T-helper 1 cell treated with Interleukin-12 subunit alpha and Interleukin-12 subunit beta and Interleukin-4 antibody, amounts not matched to agents 30 μg/mL and 1 μg/mL, for 36 hours (primary cell): ENCODE results near the gene UCK1.
"Not testable (repeated sequence)": the region's sequence is repeated elsewhere in the genome, so short reads cannot be mapped to it uniquely, and the experiment has no call there.

Experiments used
- H3K27ac Mint-ChIP-seq: one replicate; pipeline ENCODE4 v1.8.0; 2021; ENCODE audit warnings: mild to moderate bottlenecking, mixed read lengths
- H3K27me3 Mint-ChIP-seq: one replicate; pipeline ENCODE4 v1.8.0; 2021; ENCODE audit warnings: low read depth, mixed read lengths
- H3K36me3 Mint-ChIP-seq: one replicate; pipeline ENCODE4 v1.8.0; 2021; ENCODE audit warnings: low read depth, mixed read lengths
- H3K4me1 Mint-ChIP-seq: one replicate; pipeline ENCODE4 v1.8.0; 2021; ENCODE audit warnings: low read depth, mixed read lengths
- H3K4me3 Mint-ChIP-seq: one replicate; pipeline ENCODE4 v1.8.0; 2021; ENCODE audit warnings: mild to moderate bottlenecking, moderate library complexity, mixed read lengths
- H3K9me3 Mint-ChIP-seq: one replicate; pipeline ENCODE4 v1.8.0; 2021; ENCODE audit warnings: mixed read lengths

UCK1 gene

DNA sequence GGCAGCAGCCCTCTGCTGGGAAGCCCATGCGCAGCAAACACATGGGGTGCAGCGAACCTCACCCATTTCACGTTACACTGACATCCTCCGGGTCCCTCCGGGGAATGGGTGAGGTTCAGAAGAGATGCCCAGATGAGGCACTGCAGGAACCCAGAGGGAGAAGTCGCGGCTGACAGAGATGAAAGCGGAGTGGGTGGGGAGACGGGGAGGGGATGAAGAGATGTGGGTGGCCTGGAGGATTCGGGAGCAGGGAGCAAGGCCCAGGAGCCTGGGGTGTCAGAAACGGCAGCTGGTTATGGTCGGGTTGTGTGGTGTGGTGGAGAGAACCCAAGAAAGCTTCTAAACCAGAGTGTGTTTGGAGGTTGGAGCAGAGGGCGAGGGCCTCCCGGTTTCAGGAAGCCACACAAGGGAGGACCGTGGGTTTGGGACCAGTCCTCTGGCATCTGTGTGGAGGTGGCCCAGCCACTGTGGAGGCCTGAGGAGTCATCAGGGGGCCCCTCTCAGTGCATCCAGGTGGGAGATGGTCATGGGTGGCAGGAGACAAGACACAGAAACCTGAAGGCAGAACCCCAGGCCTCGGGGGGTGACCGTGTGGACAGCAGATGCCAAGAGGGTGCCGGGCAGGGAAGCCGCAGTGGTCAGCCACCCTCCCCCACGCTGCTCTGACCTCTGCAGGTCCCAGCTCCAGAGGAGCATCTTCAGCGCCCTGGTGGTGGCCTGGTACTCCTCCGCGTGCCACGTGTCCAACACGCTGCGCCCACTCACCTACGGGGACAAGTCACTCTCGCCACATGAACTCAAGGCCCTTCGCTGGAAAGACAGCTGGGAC is 8.6 kb downstream of the UCK1 start:
- Mint-ChIP-seq H3K9me3 (no peaks in the 10 kb centered on the region), H3K4me3 (no peak overlapping the region), H3K36me3 (peaks cover 39% of the 10 kb centered on the region), H3K27ac (no peak overlapping the region), H3K27me3 (no peaks in the 10 kb centered on the region), H3K4me1 (no peaks in the 10 kb centered on the region)

GRCh38 chr9:131521822-131522221 is 9.2 kb downstream of the UCK1 start:
- H3K4me3 Mint-ChIP-seq, result no peak overlapping the region
- peaks cover 39% of the 10 kb centered on the region for H3K36me3 Mint-ChIP-seq
- H3K27me3 Mint-ChIP-seq, result no peaks in the 10 kb centered on the region
- no peaks in the 10 kb centered on the region for H3K9me3 Mint-ChIP-seq
- no peak overlapping the region for H3K27ac Mint-ChIP-seq
- H3K4me1 Mint-ChIP-seq, result no peaks in the 10 kb centered on the region

DNA sequence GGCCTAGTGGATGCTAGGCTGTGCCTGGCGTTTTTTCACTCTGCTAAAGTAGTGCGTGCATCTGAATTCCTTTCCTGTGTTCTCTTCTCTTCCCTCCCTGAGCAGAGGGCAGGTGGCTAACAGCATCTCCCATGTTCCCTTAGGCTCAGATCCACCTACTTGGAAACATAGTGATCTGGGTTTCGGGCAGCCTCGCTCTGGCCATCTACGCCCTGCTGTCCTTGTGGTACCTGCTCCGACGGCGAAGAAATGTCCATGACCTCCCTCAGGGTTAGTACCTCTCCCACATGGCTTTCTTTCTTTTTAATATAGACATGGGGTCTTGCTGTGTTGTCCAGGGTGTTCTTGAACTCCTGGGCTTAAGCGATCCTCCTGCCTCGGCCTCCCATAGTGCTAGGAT is 9.9 kb downstream of the UCK1 start:
- no peak overlapping the region for H3K4me3 Mint-ChIP-seq
- H3K4me1 Mint-ChIP-seq, result no peaks in the 10 kb centered on the region
- H3K9me3 Mint-ChIP-seq, result no peaks in the 10 kb centered on the region
- H3K27me3 Mint-ChIP-seq, result no peaks in the 10 kb centered on the region
- peaks cover 33% of the 10 kb centered on the region for H3K36me3 Mint-ChIP-seq
- H3K27ac Mint-ChIP-seq, result no peak overlapping the region

- Mint-ChIP-seq H3K4me3 (no peak overlapping the region), H3K27me3 (no peaks in the 10 kb centered on the region), H3K27ac (no peak overlapping the region), H3K36me3 (peaks cover 32% of the 10 kb centered on the region), H3K4me1 (no peaks in the 10 kb centered on the region), H3K9me3 (no peaks in the 10 kb centered on the region)
Observed at GRCh38 chr9:131520503-131520902, 10.6 kb downstream of the UCK1 start.

DNA sequence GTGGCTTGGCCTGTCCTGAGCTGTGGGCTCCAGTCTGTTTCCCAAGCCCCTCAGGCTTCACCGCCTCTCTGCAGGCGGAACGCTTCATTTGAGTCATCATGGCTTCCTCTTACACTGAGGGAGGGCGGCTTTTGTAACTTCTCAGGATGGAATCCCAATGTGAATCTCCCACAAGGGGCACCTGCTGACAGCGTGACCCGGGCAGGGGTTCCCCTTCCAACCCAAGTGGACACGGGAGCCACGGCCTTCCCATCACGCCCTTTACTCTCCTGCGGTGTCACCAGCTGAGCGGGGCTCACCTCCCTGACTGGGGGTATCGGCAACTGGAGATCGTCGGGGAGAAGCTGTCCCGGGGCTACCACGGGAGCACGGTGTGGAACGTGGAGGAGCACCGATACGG is 12.5 kb downstream of the UCK1 start:
- Mint-ChIP-seq H3K27me3 (no peaks in the 10 kb centered on the region), H3K9me3 (no peaks in the 10 kb centered on the region), H3K36me3 (peaks cover 37% of the 10 kb centered on the region), H3K4me3 (no peak overlapping the region), H3K27ac (no peak overlapping the region), H3K4me1 (no peaks in the 10 kb centered on the region)

- Mint-ChIP-seq H3K27ac (no peak overlapping the region), H3K9me3 (no peaks in the 10 kb centered on the region), H3K4me1 (no peaks in the 10 kb centered on the region), H3K36me3 (peaks cover 37% of the 10 kb centered on the region), H3K27me3 (no peaks in the 10 kb centered on the region), H3K4me3 (no peak overlapping the region)
Observed at GRCh38 chr9:131517761-131518190, 13.3 kb downstream of the UCK1 start.

- Mint-ChIP-seq H3K27me3 (no peaks in the 10 kb centered on the region), H3K4me1 (no peaks in the 10 kb centered on the region), H3K9me3 (no peaks in the 10 kb centered on the region), H3K27ac (no peak overlapping the region), H3K36me3 (peaks cover 38% of the 10 kb centered on the region), H3K4me3 (no peak overlapping the region)
Observed at GRCh38 chr9:131516930-131517329, 14.1 kb downstream of the UCK1 start.

- H3K9me3 Mint-ChIP-seq, result no peaks in the 10 kb centered on the region
- no peak overlapping the region for H3K4me3 Mint-ChIP-seq
- H3K4me1 Mint-ChIP-seq, result no peaks in the 10 kb centered on the region
- H3K27me3 Mint-ChIP-seq, result no peaks in the 10 kb centered on the region
- no peak overlapping the region for H3K27ac Mint-ChIP-seq
- peaks cover 35% of the 10 kb centered on the region for H3K36me3 Mint-ChIP-seq
Observed at GRCh38 chr9:131516100-131516499, 15.0 kb downstream of the UCK1 start.

- not testable (repeated sequence) for H3K27me3 Mint-ChIP-seq, H3K4me1 Mint-ChIP-seq, H3K4me3 Mint-ChIP-seq, H3K27ac Mint-ChIP-seq, H3K9me3 Mint-ChIP-seq
- H3K36me3 Mint-ChIP-seq, result peaks cover 38% of the 10 kb centered on the region
Observed at GRCh38 chr9:131515559-131516031, 15.5 kb downstream of the UCK1 start.

DNA sequence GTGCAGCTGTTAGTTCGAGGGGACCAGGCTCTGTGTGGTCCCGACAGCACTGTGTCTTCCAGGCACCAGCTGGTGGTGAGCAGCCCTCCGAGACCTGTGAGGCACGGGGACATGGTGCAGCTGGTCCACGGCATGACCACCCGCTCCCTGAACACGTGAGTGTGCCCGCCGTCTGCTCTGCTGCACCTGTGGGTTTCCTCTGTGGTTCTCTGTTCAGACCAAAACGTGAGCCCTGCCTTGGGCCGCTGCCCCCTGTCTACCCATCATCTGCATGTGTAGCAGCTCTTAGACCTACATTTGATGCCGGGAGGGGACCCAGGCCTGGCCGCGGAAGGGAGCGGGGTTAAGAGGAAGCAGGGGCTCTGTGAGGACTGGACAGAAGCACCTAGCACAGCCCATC is 17.9 kb downstream of the UCK1 start:
- Mint-ChIP-seq H3K36me3 (peaks cover 31% of the 10 kb centered on the region), H3K27ac (no peak overlapping the region), H3K4me1 (no peaks in the 10 kb centered on the region), H3K4me3 (no peak overlapping the region), H3K9me3 (no peaks in the 10 kb centered on the region), H3K27me3 (no peaks in the 10 kb centered on the region)

- Mint-ChIP-seq H3K9me3 (no peaks in the 10 kb centered on the region), H3K27ac (no peak overlapping the region), H3K27me3 (no peaks in the 10 kb centered on the region), H3K4me3 (no peak overlapping the region), H3K4me1 (no peaks in the 10 kb centered on the region), H3K36me3 (peaks cover 26% of the 10 kb centered on the region)
Observed at GRCh38 chr9:131511880-131512279, 19.2 kb downstream of the UCK1 start.

DNA sequence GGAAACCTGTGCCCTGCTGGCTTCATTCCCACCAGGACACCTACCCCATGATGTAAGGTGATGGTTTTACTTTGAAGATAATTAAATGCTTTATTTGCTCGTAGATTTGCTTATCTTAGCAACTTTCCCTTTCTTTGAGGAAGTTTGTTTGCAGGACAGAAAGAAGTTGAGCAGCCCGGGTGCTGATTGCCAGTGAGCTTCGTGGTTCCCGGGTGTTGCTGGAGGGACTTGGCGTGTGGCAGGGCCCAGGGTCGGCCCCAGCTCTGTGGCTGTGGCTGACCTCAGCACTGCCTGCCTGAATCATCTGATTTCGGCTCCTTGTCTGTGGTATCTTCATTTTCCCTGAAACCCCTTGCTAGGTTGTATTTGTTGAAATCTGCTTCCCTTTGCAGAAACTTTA is 19.6 kb downstream of the UCK1 start:
- Mint-ChIP-seq H3K9me3 (no peaks in the 10 kb centered on the region), H3K4me3 (no peak overlapping the region), H3K4me1 (no peaks in the 10 kb centered on the region), H3K27me3 (no peaks in the 10 kb centered on the region), H3K27ac (no peak overlapping the region), H3K36me3 (peaks cover 28% of the 10 kb centered on the region)

GRCh38 chr9:131505012-131505411 is 26.1 kb downstream of the UCK1 start:
- H3K4me3 Mint-ChIP-seq, result peak overlapping the region; percentile 95
- H3K9me3 Mint-ChIP-seq, result no peaks in the 10 kb centered on the region
- peaks cover 23% of the 10 kb centered on the region for H3K36me3 Mint-ChIP-seq
- peaks cover 27% of the 10 kb centered on the region for H3K4me1 Mint-ChIP-seq
- H3K27ac Mint-ChIP-seq, result no peak overlapping the region
- no peaks in the 10 kb centered on the region for H3K27me3 Mint-ChIP-seq

GRCh38 chr9:131503626-131504465 is 27.2 kb downstream of the UCK1 start:
- H3K36me3 Mint-ChIP-seq, result peaks cover 26% of the 10 kb centered on the region
- peaks cover 36% of the 10 kb centered on the region for H3K4me1 Mint-ChIP-seq
- H3K4me3 Mint-ChIP-seq, result peak overlapping the region; percentile 95
- H3K27ac Mint-ChIP-seq, result peak overlapping the region; percentile 85
- H3K27me3 Mint-ChIP-seq, result no peaks in the 10 kb centered on the region
- H3K9me3 Mint-ChIP-seq, result no peaks in the 10 kb centered on the region
